ENCODE results near the gene SPATA13.

DNA sequence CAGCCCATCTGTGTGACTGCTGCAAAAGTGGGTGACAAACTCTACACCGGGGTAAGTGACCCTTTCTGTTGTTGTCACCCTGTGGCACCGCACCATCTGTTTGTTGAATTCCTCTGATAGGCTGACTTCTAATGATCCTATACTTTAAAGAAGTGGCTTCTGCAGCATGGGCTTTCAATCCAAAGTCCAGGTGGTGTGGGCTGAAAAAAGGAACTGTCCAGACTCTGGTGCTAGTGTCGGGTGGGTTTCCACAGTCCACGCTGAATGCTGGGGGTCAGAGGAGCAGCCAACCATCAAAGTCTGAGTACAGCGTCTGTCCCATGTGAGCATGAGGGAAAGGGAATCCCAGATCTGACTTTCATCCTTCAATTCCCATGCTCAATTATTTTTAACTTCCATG is 31.6 kb upstream of the SPATA13 start:
- TF ChIP-seq RAD21 (IDR thresholded peaks at IDR 0.05; ENCODE audit: low read depth): no peak
- TF ChIP-seq, protein P1, sequence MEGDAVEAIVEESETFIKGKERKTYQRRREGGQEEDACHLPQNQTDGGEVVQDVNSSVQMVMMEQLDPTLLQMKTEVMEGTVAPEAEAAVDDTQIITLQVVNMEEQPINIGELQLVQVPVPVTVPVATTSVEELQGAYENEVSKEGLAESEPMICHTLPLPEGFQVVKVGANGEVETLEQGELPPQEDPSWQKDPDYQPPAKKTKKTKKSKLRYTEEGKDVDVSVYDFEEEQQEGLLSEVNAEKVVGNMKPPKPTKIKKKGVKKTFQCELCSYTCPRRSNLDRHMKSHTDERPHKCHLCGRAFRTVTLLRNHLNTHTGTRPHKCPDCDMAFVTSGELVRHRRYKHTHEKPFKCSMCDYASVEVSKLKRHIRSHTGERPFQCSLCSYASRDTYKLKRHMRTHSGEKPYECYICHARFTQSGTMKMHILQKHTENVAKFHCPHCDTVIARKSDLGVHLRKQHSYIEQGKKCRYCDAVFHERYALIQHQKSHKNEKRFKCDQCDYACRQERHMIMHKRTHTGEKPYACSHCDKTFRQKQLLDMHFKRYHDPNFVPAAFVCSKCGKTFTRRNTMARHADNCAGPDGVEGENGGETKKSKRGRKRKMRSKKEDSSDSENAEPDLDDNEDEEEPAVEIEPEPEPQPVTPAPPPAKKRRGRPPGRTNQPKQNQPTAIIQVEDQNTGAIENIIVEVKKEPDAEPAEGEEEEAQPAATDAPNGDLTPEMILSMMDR (IDR thresholded peaks at IDR 0.05 in 2 of 3, conservative IDR thresholded peaks at IDR 0.05 in 1 of 3; ENCODE audit: borderline replicate concordance in 1 of 3, insufficient read depth in 1 of 3, low read depth in 2 of 3, low read length in 2 of 3): no peak
- no peak for TF ChIP-seq POLR2AphosphoS5 (IDR thresholded peaks at IDR 0.05; ENCODE audit: low read depth, low read length)
- TF ChIP-seq YY1 (IDR thresholded peaks at IDR 0.05; ENCODE audit: extremely low read depth, insufficient replicate concordance, low read depth, low read length): no peak
- no peak for TF ChIP-seq EZH2 (IDR thresholded peaks at IDR 0.05)
- TF ChIP-seq POLR2A (IDR thresholded peaks at IDR 0.05; ENCODE audit: borderline replicate concordance, extremely low read depth, insufficient read depth, insufficient read length): no peak
- TF ChIP-seq JUND (IDR thresholded peaks at IDR 0.05): no peak
- no peak for TF ChIP-seq MAX (IDR thresholded peaks at IDR 0.05)
- no peak for TF ChIP-seq EGR1 (IDR thresholded peaks at IDR 0.05; ENCODE audit: low read depth)
- peak; percentile 19; the same call in 1 of the 2 replicates for TF ChIP-seq REST (IDR thresholded peaks at IDR 0.05; ENCODE audit: low read depth)
- TF ChIP-seq ATF3 (IDR thresholded peaks at IDR 0.05): no peak
- TF ChIP-seq CBX3 (IDR thresholded peaks at IDR 0.05; ENCODE audit: low read depth): no peak
- no peak for TF ChIP-seq CEBPB (IDR thresholded peaks at IDR 0.05; ENCODE audit: low read depth)

Measured in HCT116 (cell line).